Adrenal gland (tissue), 5 donors: ENCODE data around the gene E4F1.

Experiments used
- POLR2A ChIP-seq, 2 donors: fragments of 450-650 bp; IDR thresholded peaks; one replicate each; pipeline ENCODE4 v1.6.1; 2017; ENCODE audit warnings: antibody characterized with exemption in 2 of 2, mild to moderate bottlenecking in 2 of 2, moderate library complexity in 1 of 2
- TF ChIP-seq, protein P1 (sequence below), 6 experiments: fragments of 450-650 bp in 4 of 6; fragments of 200-600 bp in 2 of 6; sonication (generic) in 1 of 6; IDR thresholded peaks; 1 replicate in 5 of 6; 2 replicates in 1 of 6; pipeline versions ENCODE4 v1.5.1 to v1.8.0; 2016 to 2021; ENCODE audit warnings: antibody characterized with exemption in 6 of 6, mild to moderate bottlenecking in 2 of 6, moderate library complexity in 1 of 6
- donor health status: DM: no; HTN: no; CAD: no.

DNA sequence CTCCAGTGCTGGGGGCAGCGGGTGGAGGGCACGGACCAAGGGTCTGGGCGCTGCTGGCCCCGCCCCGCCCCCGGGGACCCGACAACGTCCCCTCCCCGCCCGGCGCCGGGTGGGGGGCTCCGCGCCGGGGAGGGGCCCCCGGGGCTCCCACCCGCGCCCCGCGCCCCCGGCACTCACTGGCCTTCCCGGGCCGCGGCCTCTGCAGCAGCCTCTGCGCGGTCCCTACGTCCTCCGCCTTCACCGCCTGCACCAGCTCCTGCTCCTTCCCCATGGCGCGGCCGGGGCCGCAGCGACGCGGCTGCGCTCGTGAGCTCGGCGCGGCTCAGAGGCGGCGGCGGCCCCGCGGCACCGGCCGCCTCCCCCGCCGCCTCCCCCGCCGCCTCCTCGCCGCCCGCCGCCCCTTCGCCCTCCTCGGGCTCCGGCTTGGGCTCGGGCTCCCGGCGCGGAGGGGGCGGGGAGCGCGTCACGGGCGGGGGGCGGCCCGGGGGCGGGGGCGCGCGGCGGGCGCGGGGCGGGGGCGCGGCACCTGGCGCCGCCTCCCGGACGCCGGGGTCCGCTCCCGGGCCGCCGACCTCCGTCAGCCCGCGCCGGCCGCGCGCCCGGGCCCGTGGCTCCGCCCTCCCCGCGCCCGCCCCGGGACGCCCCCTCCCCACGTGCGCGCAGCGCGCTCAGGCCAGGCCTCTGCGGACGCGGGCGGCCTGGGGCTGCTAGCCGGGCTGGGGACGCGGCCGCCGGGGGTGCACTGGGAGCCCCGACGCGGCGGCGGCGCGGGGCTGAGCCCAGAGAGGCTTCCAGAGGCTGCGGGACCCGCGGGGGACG lies 27.0 kb upstream of the E4F1 start, which contains the start of gene CASKIN1:
- TF ChIP-seq POLR2A (IDR thresholded peaks at IDR 0.05) = no peak
- TF ChIP-seq, protein P1, sequence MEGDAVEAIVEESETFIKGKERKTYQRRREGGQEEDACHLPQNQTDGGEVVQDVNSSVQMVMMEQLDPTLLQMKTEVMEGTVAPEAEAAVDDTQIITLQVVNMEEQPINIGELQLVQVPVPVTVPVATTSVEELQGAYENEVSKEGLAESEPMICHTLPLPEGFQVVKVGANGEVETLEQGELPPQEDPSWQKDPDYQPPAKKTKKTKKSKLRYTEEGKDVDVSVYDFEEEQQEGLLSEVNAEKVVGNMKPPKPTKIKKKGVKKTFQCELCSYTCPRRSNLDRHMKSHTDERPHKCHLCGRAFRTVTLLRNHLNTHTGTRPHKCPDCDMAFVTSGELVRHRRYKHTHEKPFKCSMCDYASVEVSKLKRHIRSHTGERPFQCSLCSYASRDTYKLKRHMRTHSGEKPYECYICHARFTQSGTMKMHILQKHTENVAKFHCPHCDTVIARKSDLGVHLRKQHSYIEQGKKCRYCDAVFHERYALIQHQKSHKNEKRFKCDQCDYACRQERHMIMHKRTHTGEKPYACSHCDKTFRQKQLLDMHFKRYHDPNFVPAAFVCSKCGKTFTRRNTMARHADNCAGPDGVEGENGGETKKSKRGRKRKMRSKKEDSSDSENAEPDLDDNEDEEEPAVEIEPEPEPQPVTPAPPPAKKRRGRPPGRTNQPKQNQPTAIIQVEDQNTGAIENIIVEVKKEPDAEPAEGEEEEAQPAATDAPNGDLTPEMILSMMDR (IDR thresholded peaks at IDR 0.05) = no peak
